ENCODE measurements around the gene RPL10. TPM values are rescaled to one million over a fixed set of nuclear protein-coding genes. Genes with fewer than 3 reads are reported as not detected.
A peak's percentile ranks its signal among the peaks of the same experiment; 100 is the strongest.

The RPL10 gene
- total and polyA plus RNA-seq, 2 of the 13 experiments (the other 11 are each of a cell fraction or from before 2014, with no cell fraction given): 2,381 to 4,713 TPM

DNA sequence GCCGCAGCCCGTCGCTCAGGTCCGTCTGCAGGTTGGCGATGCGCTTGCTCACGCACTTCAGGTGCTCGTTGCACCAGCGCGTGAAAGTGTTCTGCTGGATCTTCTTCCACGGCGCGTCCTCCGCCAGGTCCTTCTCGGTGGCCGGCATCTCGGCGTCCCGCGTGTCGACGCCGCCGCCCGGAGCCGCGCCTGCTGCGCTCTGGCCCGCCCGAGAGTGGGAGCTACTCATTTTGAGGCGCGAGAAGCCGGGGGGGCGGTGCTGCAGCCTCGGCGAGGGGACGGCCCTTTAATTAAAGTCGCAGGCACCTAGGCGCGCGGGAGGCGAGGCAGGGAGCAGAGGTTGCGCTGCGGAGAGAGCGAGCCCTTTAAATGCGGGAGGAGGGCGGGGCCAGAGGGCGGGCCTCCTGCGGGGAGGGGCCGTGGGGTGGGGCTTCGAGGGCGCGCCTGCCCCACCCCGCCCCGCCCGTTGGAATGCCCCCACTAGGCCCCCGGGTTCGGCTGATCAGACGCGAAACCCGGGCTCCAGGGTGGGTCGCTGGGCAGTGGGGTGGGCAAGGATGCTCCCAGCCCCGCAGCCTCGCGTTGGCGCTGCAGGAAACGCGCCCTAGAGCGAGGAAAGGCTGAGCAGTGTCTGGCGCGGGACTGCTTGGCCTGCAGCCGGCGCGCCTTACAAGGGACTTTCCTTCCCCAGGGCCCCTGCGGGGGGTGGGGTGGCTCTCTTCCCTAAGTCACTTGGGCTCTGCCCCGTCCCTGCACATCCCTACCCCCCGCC lies 27.0 kb upstream of the RPL10 start (continued):
- TF ChIP-seq, protein P1, sequence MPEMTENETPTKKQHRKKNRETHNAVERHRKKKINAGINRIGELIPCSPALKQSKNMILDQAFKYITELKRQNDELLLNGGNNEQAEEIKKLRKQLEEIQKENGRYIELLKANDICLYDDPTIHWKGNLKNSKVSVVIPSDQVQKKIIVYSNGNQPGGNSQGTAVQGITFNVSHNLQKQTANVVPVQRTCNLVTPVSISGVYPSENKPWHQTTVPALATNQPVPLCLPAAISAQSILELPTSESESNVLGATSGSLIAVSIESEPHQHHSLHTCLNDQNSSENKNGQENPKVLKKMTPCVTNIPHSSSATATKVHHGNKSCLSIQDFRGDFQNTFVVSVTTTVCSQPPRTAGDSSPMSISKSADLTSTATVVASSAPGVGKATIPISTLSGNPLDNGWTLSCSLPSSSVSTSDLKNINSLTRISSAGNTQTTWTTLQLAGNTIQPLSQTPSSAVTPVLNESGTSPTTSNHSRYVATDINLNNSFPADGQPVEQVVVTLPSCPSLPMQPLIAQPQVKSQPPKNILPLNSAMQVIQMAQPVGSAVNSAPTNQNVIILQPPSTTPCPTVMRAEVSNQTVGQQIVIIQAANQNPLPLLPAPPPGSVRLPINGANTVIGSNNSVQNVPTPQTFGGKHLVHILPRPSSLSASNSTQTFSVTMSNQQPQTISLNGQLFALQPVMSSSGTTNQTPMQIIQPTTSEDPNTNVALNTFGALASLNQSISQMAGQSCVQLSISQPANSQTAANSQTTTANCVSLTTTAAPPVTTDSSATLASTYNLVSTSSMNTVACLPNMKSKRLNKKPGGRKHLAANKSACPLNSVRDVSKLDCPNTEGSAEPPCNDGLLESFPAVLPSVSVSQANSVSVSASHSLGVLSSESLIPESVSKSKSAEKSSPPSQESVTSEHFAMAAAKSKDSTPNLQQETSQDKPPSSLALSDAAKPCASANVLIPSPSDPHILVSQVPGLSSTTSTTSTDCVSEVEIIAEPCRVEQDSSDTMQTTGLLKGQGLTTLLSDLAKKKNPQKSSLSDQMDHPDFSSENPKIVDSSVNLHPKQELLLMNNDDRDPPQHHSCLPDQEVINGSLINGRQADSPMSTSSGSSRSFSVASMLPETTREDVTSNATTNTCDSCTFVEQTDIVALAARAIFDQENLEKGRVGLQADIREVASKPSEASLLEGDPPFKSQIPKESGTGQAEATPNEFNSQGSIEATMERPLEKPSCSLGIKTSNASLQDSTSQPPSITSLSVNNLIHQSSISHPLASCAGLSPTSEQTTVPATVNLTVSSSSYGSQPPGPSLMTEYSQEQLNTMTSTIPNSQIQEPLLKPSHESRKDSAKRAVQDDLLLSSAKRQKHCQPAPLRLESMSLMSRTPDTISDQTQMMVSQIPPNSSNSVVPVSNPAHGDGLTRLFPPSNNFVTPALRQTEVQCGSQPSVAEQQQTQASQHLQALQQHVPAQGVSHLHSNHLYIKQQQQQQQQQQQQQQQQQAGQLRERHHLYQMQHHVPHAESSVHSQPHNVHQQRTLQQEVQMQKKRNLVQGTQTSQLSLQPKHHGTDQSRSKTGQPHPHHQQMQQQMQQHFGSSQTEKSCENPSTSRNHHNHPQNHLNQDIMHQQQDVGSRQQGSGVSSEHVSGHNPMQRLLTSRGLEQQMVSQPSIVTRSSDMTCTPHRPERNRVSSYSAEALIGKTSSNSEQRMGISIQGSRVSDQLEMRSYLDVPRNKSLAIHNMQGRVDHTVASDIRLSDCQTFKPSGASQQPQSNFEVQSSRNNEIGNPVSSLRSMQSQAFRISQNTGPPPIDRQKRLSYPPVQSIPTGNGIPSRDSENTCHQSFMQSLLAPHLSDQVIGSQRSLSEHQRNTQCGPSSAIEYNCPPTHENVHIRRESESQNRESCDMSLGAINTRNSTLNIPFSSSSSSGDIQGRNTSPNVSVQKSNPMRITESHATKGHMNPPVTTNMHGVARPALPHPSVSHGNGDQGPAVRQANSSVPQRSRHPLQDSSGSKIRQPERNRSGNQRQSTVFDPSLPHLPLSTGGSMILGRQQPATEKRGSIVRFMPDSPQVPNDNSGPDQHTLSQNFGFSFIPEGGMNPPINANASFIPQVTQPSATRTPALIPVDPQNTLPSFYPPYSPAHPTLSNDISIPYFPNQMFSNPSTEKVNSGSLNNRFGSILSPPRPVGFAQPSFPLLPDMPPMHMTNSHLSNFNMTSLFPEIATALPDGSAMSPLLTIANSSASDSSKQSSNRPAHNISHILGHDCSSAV (CRISPR knock-in tag; IDR thresholded peaks at IDR 0.05; ENCODE audit: borderline replicate concordance): no peak
- TF ChIP-seq ZKSCAN1 (IDR thresholded peaks at IDR 0.05; ENCODE audit: low read length): no peak
- TF ChIP-seq ZBTB3 (CRISPR knock-in tag; IDR thresholded peaks at IDR 0.05; ENCODE audit: borderline replicate concordance, low read depth): no peak
- TF ChIP-seq ZNF782 (CRISPR knock-in tag; IDR thresholded peaks at IDR 0.05; ENCODE audit: borderline replicate concordance): 0 out of 2 replicates have a peak, but pooled peaks have one; percentile 41
- no peak for TF ChIP-seq MEIS2 (CRISPR knock-in tag; IDR thresholded peaks at IDR 0.05)
- 0 out of 2 replicates have a peak, but pooled peaks have one; percentile 18 for TF ChIP-seq ESRRA (CRISPR knock-in tag; IDR thresholded peaks at IDR 0.05; ENCODE audit: low read depth)
- TF ChIP-seq ZNF543 (CRISPR knock-in tag; IDR thresholded peaks at IDR 0.05): no peak
- TF ChIP-seq NRL (CRISPR knock-in tag; IDR thresholded peaks at IDR 0.05; ENCODE audit: borderline replicate concordance): peak; percentile 21; the same call in 1 of the 2 replicates
- TF ChIP-seq TOPORS (CRISPR knock-in tag; IDR thresholded peaks at IDR 0.05): no peak
- TF ChIP-seq GLI4 (CRISPR knock-in tag; IDR thresholded peaks at IDR 0.05; ENCODE audit: borderline replicate concordance): 0 out of 2 replicates have a peak, but pooled peaks have one; percentile 30
- TF ChIP-seq PRPF4 (IDR thresholded peaks at IDR 0.05; ENCODE audit: low read depth, low read length, poor library complexity, severe bottlenecking): no peak
- TF ChIP-seq, protein P2, sequence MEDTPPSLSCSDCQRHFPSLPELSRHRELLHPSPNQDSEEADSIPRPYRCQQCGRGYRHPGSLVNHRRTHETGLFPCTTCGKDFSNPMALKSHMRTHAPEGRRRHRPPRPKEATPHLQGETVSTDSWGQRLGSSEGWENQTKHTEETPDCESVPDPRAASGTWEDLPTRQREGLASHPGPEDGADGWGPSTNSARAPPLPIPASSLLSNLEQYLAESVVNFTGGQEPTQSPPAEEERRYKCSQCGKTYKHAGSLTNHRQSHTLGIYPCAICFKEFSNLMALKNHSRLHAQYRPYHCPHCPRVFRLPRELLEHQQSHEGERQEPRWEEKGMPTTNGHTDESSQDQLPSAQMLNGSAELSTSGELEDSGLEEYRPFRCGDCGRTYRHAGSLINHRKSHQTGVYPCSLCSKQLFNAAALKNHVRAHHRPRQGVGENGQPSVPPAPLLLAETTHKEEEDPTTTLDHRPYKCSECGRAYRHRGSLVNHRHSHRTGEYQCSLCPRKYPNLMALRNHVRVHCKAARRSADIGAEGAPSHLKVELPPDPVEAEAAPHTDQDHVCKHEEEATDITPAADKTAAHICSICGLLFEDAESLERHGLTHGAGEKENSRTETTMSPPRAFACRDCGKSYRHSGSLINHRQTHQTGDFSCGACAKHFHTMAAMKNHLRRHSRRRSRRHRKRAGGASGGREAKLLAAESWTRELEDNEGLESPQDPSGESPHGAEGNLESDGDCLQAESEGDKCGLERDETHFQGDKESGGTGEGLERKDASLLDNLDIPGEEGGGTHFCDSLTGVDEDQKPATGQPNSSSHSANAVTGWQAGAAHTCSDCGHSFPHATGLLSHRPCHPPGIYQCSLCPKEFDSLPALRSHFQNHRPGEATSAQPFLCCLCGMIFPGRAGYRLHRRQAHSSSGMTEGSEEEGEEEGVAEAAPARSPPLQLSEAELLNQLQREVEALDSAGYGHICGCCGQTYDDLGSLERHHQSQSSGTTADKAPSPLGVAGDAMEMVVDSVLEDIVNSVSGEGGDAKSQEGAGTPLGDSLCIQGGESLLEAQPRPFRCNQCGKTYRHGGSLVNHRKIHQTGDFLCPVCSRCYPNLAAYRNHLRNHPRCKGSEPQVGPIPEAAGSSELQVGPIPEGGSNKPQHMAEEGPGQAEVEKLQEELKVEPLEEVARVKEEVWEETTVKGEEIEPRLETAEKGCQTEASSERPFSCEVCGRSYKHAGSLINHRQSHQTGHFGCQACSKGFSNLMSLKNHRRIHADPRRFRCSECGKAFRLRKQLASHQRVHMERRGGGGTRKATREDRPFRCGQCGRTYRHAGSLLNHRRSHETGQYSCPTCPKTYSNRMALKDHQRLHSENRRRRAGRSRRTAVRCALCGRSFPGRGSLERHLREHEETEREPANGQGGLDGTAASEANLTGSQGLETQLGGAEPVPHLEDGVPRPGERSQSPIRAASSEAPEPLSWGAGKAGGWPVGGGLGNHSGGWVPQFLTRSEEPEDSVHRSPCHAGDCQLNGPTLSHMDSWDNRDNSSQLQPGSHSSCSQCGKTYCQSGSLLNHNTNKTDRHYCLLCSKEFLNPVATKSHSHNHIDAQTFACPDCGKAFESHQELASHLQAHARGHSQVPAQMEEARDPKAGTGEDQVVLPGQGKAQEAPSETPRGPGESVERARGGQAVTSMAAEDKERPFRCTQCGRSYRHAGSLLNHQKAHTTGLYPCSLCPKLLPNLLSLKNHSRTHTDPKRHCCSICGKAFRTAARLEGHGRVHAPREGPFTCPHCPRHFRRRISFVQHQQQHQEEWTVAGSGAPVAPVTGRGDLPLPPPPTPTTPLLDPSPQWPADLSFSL (CRISPR knock-in tag; IDR thresholded peaks at IDR 0.05): no peak
- TF ChIP-seq ATRX (CRISPR knock-in tag; IDR thresholded peaks at IDR 0.05; ENCODE audit: borderline replicate concordance): no peak
- 0 out of 2 replicates have a peak, but pooled peaks have one; percentile 54 for TF ChIP-seq SRY (CRISPR knock-in tag; IDR thresholded peaks at IDR 0.05)

Data from HepG2 (cell line).